Hypothalamus (tissue), 51 donors: ENCODE measurements around the gene ADORA2B.
"Not testable (repeated sequence)": the region's sequence is repeated elsewhere in the genome, so short reads cannot be mapped to it uniquely, and the experiment has no call there.

Experiments
- DNase-seq, 51 donors: peaks; one replicate each; lab custom pipeline; 2025; lab: John Stamatoyannopoulos, UW

Gene ADORA2B

DNA sequence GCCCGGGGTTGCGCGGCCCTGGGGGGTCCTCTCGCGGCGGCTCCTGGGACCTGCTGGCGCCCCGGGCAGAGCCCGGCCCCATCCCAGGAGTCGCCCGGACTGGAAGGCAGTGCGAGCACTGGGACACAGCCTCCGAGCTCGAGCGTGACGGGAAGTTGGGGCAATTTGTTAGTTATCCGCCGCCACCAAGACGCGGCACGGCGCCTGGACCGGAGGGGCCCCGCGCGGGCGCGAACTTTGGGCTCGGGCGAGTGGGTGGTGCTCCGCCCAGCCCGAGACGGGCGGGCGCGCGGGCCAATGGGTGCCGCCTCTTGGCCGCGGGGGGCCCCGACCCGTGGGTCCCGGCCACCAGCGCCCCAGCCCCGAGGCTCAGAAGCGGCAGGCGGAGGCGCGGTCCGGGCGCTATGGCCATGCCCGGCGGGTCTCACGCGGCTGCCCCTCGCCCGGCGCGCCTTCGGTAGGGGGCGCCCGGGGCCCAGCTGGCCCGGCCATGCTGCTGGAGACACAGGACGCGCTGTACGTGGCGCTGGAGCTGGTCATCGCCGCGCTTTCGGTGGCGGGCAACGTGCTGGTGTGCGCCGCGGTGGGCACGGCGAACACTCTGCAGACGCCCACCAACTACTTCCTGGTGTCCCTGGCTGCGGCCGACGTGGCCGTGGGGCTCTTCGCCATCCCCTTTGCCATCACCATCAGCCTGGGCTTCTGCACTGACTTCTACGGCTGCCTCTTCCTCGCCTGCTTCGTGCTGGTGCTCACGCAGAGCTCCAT is at the start of gene ADORA2B:
TSS of gene ADORA2B (plus strand) at position 372 of the 768 bp plus-strand sequence. CDS start at position 491, 119 bp downstream.
- peak in 26 of 51 donors; percentile 16 to 71 (median 46) for DNase-seq

DNA sequence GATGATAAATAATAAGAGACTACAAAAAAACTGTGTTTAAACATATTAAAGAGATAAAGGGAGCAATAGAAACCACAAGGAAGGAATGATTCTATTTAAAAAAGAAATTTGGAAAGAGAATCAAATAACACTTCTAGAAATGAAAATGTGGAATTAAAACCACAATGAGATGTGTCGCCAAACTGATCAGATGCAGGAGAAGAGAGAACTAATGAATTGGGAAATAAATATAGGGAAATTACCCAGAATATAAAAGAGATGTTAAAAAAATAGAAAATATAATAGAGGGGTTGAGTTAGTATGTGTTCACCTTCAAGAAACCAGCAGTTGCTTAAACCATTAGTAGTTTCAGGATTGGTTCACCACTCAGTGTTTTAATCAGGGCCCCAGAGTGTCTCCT is 48.7 kb upstream of the ADORA2B start:
- no peak for DNase-seq

GRCh38 chr17:15896834-15897233 is 48.1 kb upstream of the ADORA2B start:
- DNase-seq: no peak

GRCh38 chr17:15899596-15899995 is 45.3 kb upstream of the ADORA2B start:
- DNase-seq: not testable (repeated sequence)

- no peak for DNase-seq
Observed at GRCh38 chr17:15900871-15901270, 44.1 kb upstream of the ADORA2B start.

- not testable (repeated sequence) for DNase-seq
Observed at GRCh38 chr17:15905236-15905635, 39.7 kb upstream of the ADORA2B start.

DNA sequence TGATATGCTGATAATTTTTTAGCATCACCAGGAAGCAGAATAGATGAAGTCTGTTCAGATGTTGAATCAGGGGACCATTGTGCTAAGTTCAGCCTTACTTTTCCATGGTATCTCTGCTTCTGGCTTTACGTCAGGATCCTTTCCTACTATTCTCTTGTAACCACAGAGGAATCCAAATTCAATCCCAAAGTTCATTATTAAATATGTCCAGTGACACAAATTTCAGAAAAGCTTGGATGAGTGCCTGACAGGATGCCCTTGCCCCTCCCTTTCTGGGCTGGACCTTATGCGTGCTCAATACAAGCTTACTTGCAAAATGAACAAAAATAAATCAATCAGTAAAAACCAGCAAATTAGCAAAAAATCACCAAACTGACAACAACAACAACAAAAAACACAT is 37.6 kb upstream of the ADORA2B start:
- DNase-seq: no peak

DNA sequence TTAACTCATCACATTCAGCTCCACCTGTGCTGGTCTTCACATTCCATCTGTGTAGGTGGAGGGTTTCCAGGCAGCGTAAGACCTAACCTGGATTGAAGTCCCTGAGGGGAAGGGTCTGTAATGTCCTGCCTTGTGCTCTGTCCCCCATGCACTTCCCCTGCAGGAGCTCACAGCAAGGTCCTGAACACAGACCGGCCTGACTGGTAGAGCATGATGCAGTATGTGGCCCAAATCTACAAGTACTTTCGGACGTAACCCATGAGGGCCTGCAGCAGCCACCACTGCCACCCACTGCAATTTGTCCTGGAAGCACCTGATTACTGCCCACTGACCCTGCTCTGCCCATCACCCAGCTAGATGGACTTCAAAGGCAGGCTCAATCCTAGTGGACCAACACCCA is 36.6 kb upstream of the ADORA2B start:
- no peak for DNase-seq

DNA sequence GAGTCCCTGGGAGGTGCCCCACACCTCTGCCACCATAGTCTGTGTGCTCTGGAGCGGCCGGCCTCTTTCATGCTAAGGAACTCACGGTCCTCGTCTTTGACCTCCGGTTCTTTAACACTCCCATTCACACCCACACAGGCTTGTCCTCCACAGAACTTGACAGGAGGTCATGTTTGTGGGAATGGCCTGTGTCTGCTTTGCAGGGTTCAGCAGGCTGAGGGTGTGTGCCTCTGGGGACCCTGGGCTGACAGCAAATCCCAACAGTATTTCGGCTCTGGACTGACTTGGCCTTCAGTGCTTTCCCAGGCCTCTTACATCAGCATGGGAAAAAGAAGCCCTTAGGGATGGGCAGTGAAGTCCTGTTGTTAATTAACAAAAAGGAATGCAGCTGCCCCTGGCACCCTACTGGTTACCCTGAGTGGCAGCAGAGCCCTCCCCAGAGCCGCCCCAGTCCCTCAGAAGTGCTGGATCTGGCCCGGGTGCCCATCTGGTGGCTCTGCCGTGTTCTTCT is 35.4 kb upstream of the ADORA2B start:
- DNase-seq: no peak

DNA sequence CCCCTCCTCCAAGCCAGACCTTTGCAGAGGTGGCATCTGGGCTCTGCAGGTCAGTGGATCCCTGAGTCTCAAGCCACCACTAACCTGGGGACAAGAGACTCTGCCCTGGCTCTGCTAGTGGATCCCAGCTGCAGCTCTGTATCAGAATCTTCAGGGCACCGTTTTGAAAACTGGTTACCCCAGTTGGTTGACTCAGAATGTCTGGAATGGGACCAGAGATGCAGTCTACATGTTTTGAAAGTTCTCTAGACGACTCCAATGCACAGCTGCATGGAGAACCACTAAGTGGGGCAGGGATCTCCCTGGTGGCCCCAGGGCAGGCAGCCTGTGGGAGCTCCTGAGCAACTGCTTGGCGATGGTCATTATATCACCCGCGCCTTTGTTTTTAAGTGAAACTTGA is 34.1 kb upstream of the ADORA2B start:
- DNase-seq: no peak

GRCh38 chr17:15911701-15912100 is 33.2 kb upstream of the ADORA2B start:
- not testable (repeated sequence) for DNase-seq

- no peak for DNase-seq
Observed at GRCh38 chr17:15912416-15912955, 32.4 kb upstream of the ADORA2B start.

GRCh38 chr17:15913826-15914225 is 31.1 kb upstream of the ADORA2B start:
- DNase-seq: no peak

DNA sequence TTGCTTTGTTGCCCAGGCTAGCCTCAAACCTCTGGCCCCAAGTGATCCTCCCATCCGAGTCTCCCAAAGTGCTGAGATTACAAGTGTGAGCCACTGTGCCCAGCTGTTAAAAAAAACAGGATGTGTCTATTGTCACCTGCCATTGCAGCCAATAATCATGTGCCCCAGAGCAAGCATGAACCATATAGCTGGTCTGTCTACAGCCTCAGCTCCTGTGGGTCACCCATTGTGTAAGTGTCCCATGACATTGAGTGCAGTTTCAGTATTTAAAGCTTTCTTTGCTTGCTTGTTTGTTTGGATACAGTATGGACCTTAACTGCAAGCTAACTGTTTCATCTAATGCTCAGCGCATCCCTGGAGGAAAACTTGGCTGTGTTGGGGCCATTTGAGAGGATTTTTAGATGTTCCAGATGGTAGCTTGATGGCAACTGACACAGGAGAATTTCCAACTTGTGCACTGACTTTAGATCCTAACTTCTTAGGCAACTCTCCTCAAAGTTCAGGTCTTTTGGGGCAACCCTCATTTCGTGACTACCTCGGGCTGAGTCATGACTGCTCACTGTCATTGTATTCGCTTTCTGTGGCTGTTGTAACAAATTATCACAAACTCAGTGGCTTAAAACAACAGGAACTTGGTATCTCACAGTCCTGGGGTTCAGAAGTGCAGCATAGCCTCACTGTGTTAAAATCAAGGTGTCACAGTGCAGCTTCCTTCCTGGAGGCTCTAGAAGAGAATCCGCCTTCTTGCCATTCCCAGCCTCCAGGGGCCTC is 30.3 kb upstream of the ADORA2B start:
- DNase-seq: no peak

DNA sequence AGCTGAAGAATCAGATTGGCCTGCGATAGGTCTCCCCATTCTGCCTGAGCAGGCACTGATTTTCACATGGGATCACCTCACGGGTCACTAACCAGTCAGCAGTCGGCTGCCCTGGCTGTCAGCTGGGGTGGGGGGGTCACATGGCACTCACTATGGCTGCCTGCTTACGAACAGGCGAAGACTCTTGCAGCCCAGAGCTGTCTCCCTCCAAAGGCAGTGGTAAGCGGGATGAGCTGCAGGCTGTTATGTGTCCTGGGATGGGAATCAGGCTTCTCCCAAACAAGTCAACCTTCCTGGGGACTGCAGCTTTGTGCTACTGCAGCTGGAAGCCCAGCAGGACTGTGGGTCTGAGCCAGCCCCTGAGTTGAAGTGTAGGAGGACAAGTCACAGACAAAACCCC is 29.0 kb upstream of the ADORA2B start:
- DNase-seq: no peak

DNA sequence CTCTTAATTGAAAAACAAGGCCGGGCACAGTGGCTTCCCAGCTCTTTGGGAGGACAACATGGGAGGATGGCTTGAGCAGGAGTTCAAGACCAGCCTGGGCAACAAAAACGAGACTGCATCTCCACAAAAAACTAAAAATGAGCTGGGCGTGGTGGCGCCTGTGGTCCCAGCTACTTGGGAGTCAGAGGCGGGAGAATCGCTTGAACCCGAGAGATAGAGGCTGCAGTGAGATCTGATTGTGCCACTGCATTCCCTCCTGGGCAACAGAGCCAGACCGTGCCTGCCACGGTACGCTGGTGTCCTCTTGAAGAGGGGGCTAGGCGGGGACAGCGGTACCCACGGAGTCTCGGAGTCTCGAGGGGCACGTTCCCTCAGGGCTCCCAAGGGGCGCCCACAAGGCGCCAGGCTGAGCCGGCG is 27.9 kb upstream of the ADORA2B start:
- no peak for DNase-seq

GRCh38 chr17:15917438-15918027 is 27.4 kb upstream of the ADORA2B start:
- DNase-seq: no peak

DNA sequence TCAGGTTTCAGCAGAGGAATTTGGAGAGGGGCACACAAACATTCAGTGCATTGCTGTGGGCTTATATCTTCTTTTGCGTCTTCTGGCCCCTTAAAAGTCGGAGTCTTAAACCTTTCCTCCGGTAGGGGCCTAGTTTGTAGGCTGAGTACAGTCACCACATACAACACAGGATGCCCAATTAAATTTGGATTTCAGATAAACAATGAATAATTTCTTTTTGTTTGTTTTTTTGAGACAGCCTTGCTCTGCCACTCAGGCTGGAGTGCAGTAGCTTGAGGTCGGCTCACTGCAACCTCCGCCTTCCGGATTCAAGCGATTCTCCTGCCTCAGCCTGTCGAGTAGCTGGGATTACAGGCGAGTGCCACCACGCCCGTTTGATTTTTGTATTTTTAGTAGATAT is 26.7 kb upstream of the ADORA2B start:
- DNase-seq: no peak

DNA sequence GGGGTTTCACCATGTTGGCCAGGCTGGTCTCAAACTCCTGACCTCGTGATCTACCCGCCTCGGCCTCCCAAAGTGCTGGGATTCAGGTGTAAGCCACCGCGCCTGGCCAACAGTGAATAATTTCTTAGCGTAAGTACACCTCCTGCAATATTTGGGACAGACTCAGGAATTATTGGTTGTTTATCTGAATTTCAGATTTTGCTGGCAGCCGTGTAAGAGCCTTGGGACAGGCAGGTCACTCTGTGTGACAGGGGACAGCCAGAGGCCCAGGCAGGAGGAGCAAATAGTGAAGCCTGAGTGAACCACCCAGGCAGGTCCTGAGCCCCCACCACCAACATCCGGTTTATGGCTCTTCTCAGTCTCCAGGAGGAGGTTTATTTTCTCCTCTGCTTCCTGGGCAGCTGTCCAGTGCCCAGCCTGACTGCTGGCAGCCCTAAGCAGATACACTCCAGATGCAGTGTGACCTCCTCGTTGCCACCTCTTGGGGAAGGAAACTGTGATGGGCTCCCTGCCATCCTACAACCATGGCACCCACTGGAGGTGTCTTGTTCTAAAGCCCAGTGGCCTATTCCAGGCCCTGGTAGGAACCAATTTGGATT is 26.2 kb upstream of the ADORA2B start:
- DNase-seq: no peak

GRCh38 chr17:15919466-15919865 is 25.5 kb upstream of the ADORA2B start:
- DNase-seq: no peak

- DNase-seq: no peak
Observed at GRCh38 chr17:15920758-15921239, 24.1 kb upstream of the ADORA2B start.
